ENCODE results near the gene NPHS1.

DNA sequence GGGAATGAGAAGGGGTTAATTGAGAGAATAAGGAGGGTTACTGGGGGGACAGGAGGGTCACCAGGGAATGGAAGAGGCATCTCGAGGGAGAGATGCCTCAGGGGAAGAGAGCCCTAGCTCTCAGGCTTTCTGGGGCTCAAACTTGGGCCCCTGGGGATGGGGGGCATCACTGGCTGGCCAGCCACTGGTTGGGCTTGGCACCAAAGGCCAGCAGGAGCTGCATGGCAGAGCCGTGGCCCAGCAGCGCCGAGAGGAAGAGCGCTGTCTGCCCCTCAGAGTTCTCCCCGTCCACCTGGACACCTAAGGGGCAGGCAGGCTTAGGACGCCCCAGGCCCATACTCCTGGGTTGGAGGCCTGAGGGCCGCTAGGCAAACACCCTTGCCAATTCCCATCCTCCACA lies 59.4 kb downstream of the NPHS1 start:
- TF ChIP-seq EZH2 (IDR thresholded peaks at IDR 0.05; ENCODE audit: insufficient read depth, poor library complexity, severe bottlenecking) (no peak), EZH2phosphoT487 (IDR thresholded peaks at IDR 0.05; ENCODE audit: insufficient read depth, low read depth) (no peak)
